Neural progenitor cell (in vitro differentiated cells): ENCODE measurements around the gene GRK6. TPM values are rescaled to one million over a fixed set of nuclear protein-coding genes. Genes with fewer than 3 reads are reported as not detected.

ENCODE experiments used
- DNase-seq: peaks from one replicate; pipeline ENCODE4 v3.0.0-alpha.2; 2016; ENCODE audit warnings: low spot score
- H2AFZ ChIP-seq: fragments of 200-600 bp; sonication (generic); replicated peaks from 2 replicates; pipeline ENCODE4 v1.6.1; 2016; ENCODE audit warnings: antibody characterized with exemption
- H3F3A ChIP-seq: fragments of 200-600 bp; sonication (generic); 2 replicates; pipeline ENCODE4 v1.6.1; 2016; ENCODE audit warnings: antibody characterized with exemption, low read depth
- H3K27ac ChIP-seq: fragments of 200-600 bp; sonication (generic); 2 replicates; pipeline ENCODE4 v1.5.1; 2016; ENCODE audit warnings: mild to moderate bottlenecking
- H3K27me3 ChIP-seq: fragments of 200-600 bp; sonication (generic); 2 replicates; pipeline ENCODE4 v1.6.1; 2016; ENCODE audit warnings: mild to moderate bottlenecking, moderate library complexity
- H3K36me3 ChIP-seq: fragments of 200-600 bp; sonication (generic); 2 replicates; pipeline ENCODE4 v1.5.1; 2016
- H3K4me1 ChIP-seq: fragments of 200-600 bp; sonication (generic); 2 replicates; pipeline ENCODE4 v1.6.1; 2016; ENCODE audit warnings: mixed run types
- H3K4me2 ChIP-seq: fragments of 200-600 bp; sonication (generic); 2 replicates; pipeline ENCODE4 v1.6.1; 2016
- H3K4me3 ChIP-seq: fragments of 200-600 bp; sonication (generic); 2 replicates; pipeline ENCODE4 v1.5.1; 2016
- H3K79me2 ChIP-seq: fragments of 200-600 bp; sonication (generic); 2 replicates; pipeline ENCODE4 v1.6.1; 2016; ENCODE audit warnings: low read depth
- H3K9ac ChIP-seq: fragments of 200-600 bp; sonication (generic); 2 replicates; pipeline ENCODE4 v1.6.1; 2016
- H3K9me3 ChIP-seq: fragments of 200-600 bp; sonication (generic); 2 replicates; pipeline ENCODE4 v1.5.1; 2016; ENCODE audit warnings: low read depth
- H4K20me1 ChIP-seq: fragments of 200-600 bp; sonication (generic); 2 replicates; pipeline ENCODE4 v1.6.1; 2016; ENCODE audit warnings: low read depth
- H3K27ac Mint-ChIP-seq: 3 replicates; pipeline ENCODE4 v1.8.0; 2021; ENCODE audit warnings: mixed read lengths
- H3K27me3 Mint-ChIP-seq: 2 replicates; pipeline ENCODE4 v1.8.0; 2022; ENCODE audit warnings: low read depth, mild to moderate bottlenecking, inconsistent platforms, moderate library complexity, mixed read lengths; ENCODE audit not compliant: insufficient read depth
- H3K36me3 Mint-ChIP-seq: 3 replicates; pipeline ENCODE4 v1.8.0; 2021; ENCODE audit warnings: mixed read lengths
- H3K4me1 Mint-ChIP-seq: 3 replicates; pipeline ENCODE4 v1.8.0; 2021; ENCODE audit warnings: mixed read lengths
- H3K4me3 Mint-ChIP-seq: 3 replicates; pipeline ENCODE4 v1.8.0; 2021; ENCODE audit warnings: mild to moderate bottlenecking, moderate library complexity, mixed read lengths
- H3K9me3 Mint-ChIP-seq: 3 replicates; pipeline ENCODE4 v1.8.0; 2020; ENCODE audit warnings: mixed read lengths
- EZH2 ChIP-seq: fragments of 200-600 bp; sonication (generic); IDR thresholded peaks from 2 replicates; pipeline ENCODE4 v1.6.1; 2017; ENCODE audit warnings: antibody characterized with exemption, mild to moderate bottlenecking, moderate library complexity
- EZH2phosphoT487 ChIP-seq: fragments of 200-600 bp; sonication (generic); IDR thresholded peaks from 2 replicates; pipeline ENCODE4 v1.6.1; 2017; ENCODE audit warnings: antibody characterized with exemption
- total RNA-seq: library from RNA; depleted of rRNA; stranded (reverse); fragments of >200 nt; gene quantifications from 2 replicates; pipeline ENCODE4 v1.2.3, GENCODE V29; 2015; ENCODE audit warnings: low replicate concordance
- TF ChIP-seq, protein P1 (sequence below): fragments of 200-600 bp; sonication (generic); IDR thresholded peaks from 2 replicates; pipeline ENCODE4 v1.5.1; 2017; ENCODE audit warnings: antibody characterized with exemption, mild to moderate bottlenecking

Gene GRK6
- total RNA-seq, 1 donor from 2014 or later = 24.0 TPM

DNA sequence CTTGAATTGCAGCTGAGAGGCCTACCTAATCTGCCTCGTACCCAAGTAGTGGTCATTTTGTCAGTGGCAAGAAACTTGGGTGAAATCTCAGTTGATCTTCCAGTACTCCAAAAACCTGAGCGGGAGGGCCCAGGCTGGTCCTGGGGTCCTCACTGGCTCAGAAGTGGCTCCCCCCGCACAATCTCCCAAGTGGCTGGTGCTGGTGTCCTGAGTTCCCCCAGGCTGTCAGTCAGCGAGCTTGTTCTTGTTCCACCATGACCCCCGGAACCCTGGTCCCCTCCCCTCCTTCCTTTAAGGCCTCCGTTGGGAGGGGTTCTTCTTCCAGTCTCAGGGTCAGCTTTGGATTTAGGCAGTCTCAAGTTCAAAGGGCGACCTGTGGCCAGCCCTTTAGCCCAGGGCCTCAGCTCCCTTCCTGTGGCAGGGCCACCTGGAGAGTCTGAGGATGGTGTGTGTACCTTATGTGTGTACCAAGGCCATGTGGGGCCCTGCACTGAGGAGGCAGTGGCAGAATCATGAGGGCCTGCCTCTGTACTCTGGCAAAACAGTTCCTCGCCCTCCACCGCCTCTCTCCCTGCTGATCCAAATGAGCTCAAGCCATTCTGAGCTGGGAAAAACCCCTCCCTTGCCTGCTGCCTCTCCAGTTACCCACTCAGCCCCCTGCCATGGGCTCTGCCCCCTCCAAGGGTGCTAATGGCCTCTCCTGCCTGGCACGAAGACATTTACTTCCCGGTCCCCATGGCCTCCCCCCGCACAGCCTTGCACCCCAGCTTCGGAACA is 51.4 kb downstream of the GRK6 start:
- Histone ChIP-seq H3K9me3 (no peaks in the 10 kb centered on the region), H3K4me3 (no peak overlapping the region), H4K20me1 (peaks cover 9% of the 10 kb centered on the region), H2AFZ (no peak overlapping the region), H3K36me3 (no peaks in the 10 kb centered on the region), H3K4me1 (peaks cover 6% of the 10 kb centered on the region), H3K79me2 (peaks cover under 1% of the 10 kb centered on the region), H3K4me2 (no peak overlapping the region), H3F3A (peaks cover 30% of the 10 kb centered on the region), H3K27ac (no peak overlapping the region), H3K27me3 (no peaks in the 10 kb centered on the region), H3K9ac (no peak overlapping the region)
- Mint-ChIP-seq H3K36me3 (peaks cover 10% of the 10 kb centered on the region), H3K4me1 (peaks cover 44% of the 10 kb centered on the region), H3K9me3 (no peaks in the 10 kb centered on the region), H3K27ac (no peak overlapping the region), H3K27me3 (peaks cover 13% of the 10 kb centered on the region), H3K4me3 (no peak overlapping the region)
- DNase-seq = no peak
- TF ChIP-seq, protein P1, sequence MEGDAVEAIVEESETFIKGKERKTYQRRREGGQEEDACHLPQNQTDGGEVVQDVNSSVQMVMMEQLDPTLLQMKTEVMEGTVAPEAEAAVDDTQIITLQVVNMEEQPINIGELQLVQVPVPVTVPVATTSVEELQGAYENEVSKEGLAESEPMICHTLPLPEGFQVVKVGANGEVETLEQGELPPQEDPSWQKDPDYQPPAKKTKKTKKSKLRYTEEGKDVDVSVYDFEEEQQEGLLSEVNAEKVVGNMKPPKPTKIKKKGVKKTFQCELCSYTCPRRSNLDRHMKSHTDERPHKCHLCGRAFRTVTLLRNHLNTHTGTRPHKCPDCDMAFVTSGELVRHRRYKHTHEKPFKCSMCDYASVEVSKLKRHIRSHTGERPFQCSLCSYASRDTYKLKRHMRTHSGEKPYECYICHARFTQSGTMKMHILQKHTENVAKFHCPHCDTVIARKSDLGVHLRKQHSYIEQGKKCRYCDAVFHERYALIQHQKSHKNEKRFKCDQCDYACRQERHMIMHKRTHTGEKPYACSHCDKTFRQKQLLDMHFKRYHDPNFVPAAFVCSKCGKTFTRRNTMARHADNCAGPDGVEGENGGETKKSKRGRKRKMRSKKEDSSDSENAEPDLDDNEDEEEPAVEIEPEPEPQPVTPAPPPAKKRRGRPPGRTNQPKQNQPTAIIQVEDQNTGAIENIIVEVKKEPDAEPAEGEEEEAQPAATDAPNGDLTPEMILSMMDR = no peak
- TF ChIP-seq EZH2 (no peak), EZH2phosphoT487 (no peak)

DNA sequence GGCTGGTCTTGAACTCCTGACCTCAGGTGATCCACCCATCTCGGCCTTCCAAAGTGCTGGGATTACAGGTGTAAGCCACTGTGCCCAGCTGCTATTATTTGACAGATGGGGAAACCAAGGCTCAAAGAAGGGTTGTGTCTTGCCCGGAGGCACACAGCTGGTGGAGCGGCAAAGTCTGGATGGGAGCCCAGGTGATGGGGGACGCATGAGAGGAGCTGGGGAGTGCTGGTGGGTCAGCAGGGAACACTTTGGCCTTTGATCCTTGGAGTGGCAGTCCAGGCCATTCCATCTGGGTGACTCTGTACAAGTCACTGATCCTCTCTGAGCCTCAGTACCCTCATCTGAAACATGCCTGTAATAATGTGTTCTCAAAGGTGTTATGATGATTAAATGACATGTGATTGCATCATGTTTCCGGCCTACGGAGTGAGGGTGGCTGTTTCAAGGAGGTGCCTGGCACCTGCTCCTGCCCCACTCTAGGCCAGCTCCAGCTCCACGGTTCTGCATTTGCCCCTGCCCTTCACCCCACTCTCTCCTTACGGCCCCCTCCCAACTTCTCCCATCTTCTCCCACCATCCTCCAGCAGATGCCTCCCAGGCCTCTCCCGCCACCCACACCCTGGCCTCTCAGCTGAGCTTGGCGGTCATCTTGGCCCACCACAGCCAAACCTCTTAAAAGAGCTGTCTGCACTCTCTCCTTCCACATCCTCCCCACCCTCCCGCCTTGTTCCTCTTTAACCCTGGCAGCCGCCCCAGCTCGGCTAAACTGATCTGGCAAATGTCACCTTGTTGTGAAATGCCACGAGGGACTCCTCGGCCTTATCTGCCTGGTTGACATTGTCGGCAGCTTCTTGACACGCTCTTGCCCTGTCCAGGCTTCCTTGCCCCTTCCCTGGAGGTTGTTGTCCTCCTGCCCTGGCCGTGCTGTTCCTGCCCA is 52.5 kb downstream of the GRK6 start:
- H3K27ac ChIP-seq = peak overlapping the region; percentile 53
- DNase-seq = no peak

DNA sequence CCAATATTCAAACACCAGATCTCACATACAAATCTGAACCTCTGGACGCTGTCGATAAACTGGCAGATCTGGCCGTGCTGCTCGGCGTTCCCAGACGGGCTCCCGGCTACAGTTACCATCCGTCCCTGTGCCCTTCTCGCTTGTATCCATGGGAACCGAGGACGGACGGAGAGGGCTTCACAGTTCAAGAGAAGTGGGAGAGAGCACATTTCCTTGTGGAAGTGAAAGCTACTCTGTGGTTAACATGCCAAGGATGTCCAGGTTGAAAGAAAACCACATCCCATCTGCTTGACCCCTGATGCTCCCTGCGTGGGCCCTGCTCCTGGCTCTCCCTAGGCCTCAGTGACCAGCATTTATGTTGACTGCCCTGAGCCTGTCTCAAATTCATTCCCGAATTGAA is 53.3 kb downstream of the GRK6 start:
- H3K36me3 Mint-ChIP-seq = peaks cover 20% of the 10 kb centered on the region
- H3K79me2 ChIP-seq = no peaks in the 10 kb centered on the region
- no peak overlapping the region for H3K9ac ChIP-seq
- H3K4me2 ChIP-seq = no peak overlapping the region
- H3K27me3 Mint-ChIP-seq = peaks cover 10% of the 10 kb centered on the region
- H3K9me3 Mint-ChIP-seq = no peaks in the 10 kb centered on the region
- no peak overlapping the region for H3K4me3 Mint-ChIP-seq
- no peak for DNase-seq
- H3K4me1 ChIP-seq = no peaks in the 10 kb centered on the region
- H3K27me3 ChIP-seq = no peaks in the 10 kb centered on the region
- H3K4me1 Mint-ChIP-seq = peaks cover 40% of the 10 kb centered on the region
- peak overlapping the region; percentile 89 for H3K27ac Mint-ChIP-seq
- H4K20me1 ChIP-seq = peaks cover 9% of the 10 kb centered on the region
- H3K27ac ChIP-seq = peak overlapping the region; percentile 53
- H3K4me3 ChIP-seq = no peak overlapping the region
- H3K36me3 ChIP-seq = no peaks in the 10 kb centered on the region
- peaks cover 20% of the 10 kb centered on the region for H3F3A ChIP-seq
- TF ChIP-seq EZH2 (no peak), EZH2phosphoT487 (no peak)
- TF ChIP-seq, protein P1 = no peak
- no peak overlapping the region for H2AFZ ChIP-seq
- no peaks in the 10 kb centered on the region for H3K9me3 ChIP-seq

More for the DNA sequence above, 52.5 kb downstream of the GRK6 start:
- Mint-ChIP-seq H3K4me3 (no peak overlapping the region), H3K36me3 (peaks cover 13% of the 10 kb centered on the region), H3K4me1 (peaks cover 42% of the 10 kb centered on the region), H3K9me3 (no peaks in the 10 kb centered on the region), H3K27me3 (peaks cover 13% of the 10 kb centered on the region), H3K27ac (peak overlapping the region; percentile 89)
- Histone ChIP-seq H3K9ac (no peak overlapping the region), H4K20me1 (peaks cover 9% of the 10 kb centered on the region), H3K27me3 (no peaks in the 10 kb centered on the region), H3K4me2 (no peak overlapping the region), H3K36me3 (no peaks in the 10 kb centered on the region), H2AFZ (no peak overlapping the region), H3K4me3 (no peak overlapping the region), H3K4me1 (peaks cover 4% of the 10 kb centered on the region), H3K79me2 (no peaks in the 10 kb centered on the region), H3K9me3 (no peaks in the 10 kb centered on the region), H3F3A (peaks cover 28% of the 10 kb centered on the region)
- no peak for TF ChIP-seq EZH2
- no peak for TF ChIP-seq EZH2phosphoT487
- TF ChIP-seq, protein P1 = no peak
